SK-N-SH (cell line): ENCODE results near the gene TFAP2D. TPM values are rescaled to one million over a fixed set of nuclear protein-coding genes. Genes with fewer than 3 reads are reported as not detected.

Experiments
- CTCF ChIA-PET: fragments of 300-600, 350-600 bp; formaldehyde crosslinking; extraction: SDS; loops from one replicate; lab custom pipeline; 2021; lab: Yijun Ruan, JAX
- POLR2A ChIA-PET: fragments of 350-600 bp; sonication (Branson Sonifier 250); formaldehyde crosslinking; extraction: SDS; loops from one replicate; lab custom pipeline; 2020; ENCODE audit warnings: antibody characterized with exemption, inconsistent platforms; lab: Yijun Ruan, JAX
- DNase-seq: peaks from one replicate; pipeline ENCODE4 v3.0.0; 2012
- H2AFZ ChIP-seq: fragments of 200-600 bp; sonication (generic); 2 replicates; pipeline ENCODE4 v1.8.1; 2016; ENCODE audit warnings: antibody characterized with exemption, mild to moderate bottlenecking, low read depth
- H3F3A ChIP-seq: fragments of 200-600 bp; sonication (generic); replicated peaks from 2 replicates; pipeline ENCODE3; 2016; ENCODE audit warnings: antibody characterized with exemption, mild to moderate bottlenecking; ENCODE audit not compliant: insufficient read depth
- H3K27ac ChIP-seq, 2 experiments: fragments of 200-500 bp in 1 of 2; fragments of 200-600 bp in 1 of 2; sonication (Bioruptor generic) in 1 of 2; sonication (generic), shearing (Covaris generic) in 1 of 2; 2 replicates each; pipeline versions ENCODE4 v1.5.1 to v1.6.1; 2014 to 2016; ENCODE audit warnings: low read depth in 2 of 2, inconsistent platforms in 1 of 2, low read length in 1 of 2, mild to moderate bottlenecking in 1 of 2, mixed read lengths in 1 of 2
- H3K27me3 ChIP-seq: fragments of 200-600 bp; sonication (generic), shearing (Covaris generic); 2 replicates; pipeline ENCODE4 v1.6.1; 2016; ENCODE audit warnings: mixed run types; ENCODE audit not compliant: insufficient read depth
- H3K36me3 ChIP-seq, 2 experiments: fragments of 200-500 bp in 1 of 2; fragments of 200-600 bp in 1 of 2; sonication (Bioruptor generic) in 1 of 2; sonication (generic) in 1 of 2; replicated peaks in 1 of 2; 2 replicates each; pipeline versions ENCODE3 to v1.5.1; 2014 to 2016; ENCODE audit warnings: low read length in 1 of 2, mild to moderate bottlenecking in 1 of 2; ENCODE audit not compliant: insufficient read depth in 2 of 2, control insufficient read depth in 1 of 2
- H3K4me1 ChIP-seq, 2 experiments: fragments of 200-500 bp in 1 of 2; fragments of 200-600 bp in 1 of 2; sonication (Bioruptor generic) in 1 of 2; sonication (generic), shearing (Covaris generic) in 1 of 2; 2 replicates each; pipeline versions ENCODE4 v1.5.1 to v1.6.1; 2014 to 2016; ENCODE audit warnings: low read depth in 1 of 2, low read length in 1 of 2, mixed run types in 1 of 2; ENCODE audit not compliant: insufficient read depth in 2 of 2, control insufficient read depth in 1 of 2
- H3K4me2 ChIP-seq: fragments of 200-600 bp; sonication (generic), shearing (Covaris generic); 2 replicates; pipeline ENCODE4 v1.6.1; 2017; ENCODE audit warnings: mixed run types
- H3K4me3 ChIP-seq, 2 experiments: fragments of 200-500 bp in 1 of 2; fragments of 200-600 bp in 1 of 2; sonication (Bioruptor generic) in 1 of 2; sonication (generic), shearing (Covaris generic) in 1 of 2; 2 replicates each; pipeline versions ENCODE4 v1.5.1 to v1.8.1; 2014 to 2016; ENCODE audit warnings: low read depth in 2 of 2, inconsistent platforms in 1 of 2, low read length in 1 of 2, mild to moderate bottlenecking in 1 of 2, mixed read lengths in 1 of 2, moderate library complexity in 1 of 2
- H3K79me2 ChIP-seq: fragments of 200-600 bp; sonication (generic); 2 replicates; pipeline ENCODE4 v1.8.1; 2017; ENCODE audit warnings: mild to moderate bottlenecking; ENCODE audit not compliant: insufficient read depth
- H3K9ac ChIP-seq: fragments of 200-600 bp; sonication (generic); 2 replicates; pipeline ENCODE4 v1.6.1; 2017; ENCODE audit warnings: mixed run types
- H3K9me2 ChIP-seq: fragments of 200-600 bp; sonication (generic); 2 replicates; pipeline ENCODE4 v1.6.1; 2017; ENCODE audit warnings: mixed run types
- H3K9me3 ChIP-seq: fragments of 200-600 bp; sonication (generic); 2 replicates; pipeline ENCODE4 v1.6.1; 2017; ENCODE audit warnings: mixed run types, mild to moderate bottlenecking, moderate library complexity
- H4K20me1 ChIP-seq: fragments of 200-600 bp; sonication (generic); 2 replicates; pipeline ENCODE4 v1.6.1; 2017; ENCODE audit warnings: mild to moderate bottlenecking, mixed run types; ENCODE audit not compliant: insufficient read depth
- CTCF ChIP-seq: fragments of 200-600 bp; sonication (generic); IDR thresholded peaks from 2 replicates; pipeline ENCODE4 v1.6.1; 2017; ENCODE audit warnings: antibody characterized with exemption, mild to moderate bottlenecking, moderate library complexity
- ELF1 ChIP-seq: IDR thresholded peaks from 2 replicates; pipeline ENCODE4 v1.4.0; 2012
- EP300 ChIP-seq, 2 experiments: IDR thresholded peaks; 2 replicates each; pipeline versions ENCODE4 v1.4.0 to v1.6.1; 2012; ENCODE audit warnings: borderline replicate concordance in 1 of 2, low read depth in 1 of 2, low read length in 1 of 2
- FOSL2 ChIP-seq: IDR thresholded peaks from 2 replicates; pipeline ENCODE4 v1.4.0; 2012; ENCODE audit warnings: low read depth, mild to moderate bottlenecking, moderate library complexity, borderline replicate concordance
- FOXJ3 ChIP-seq: sonication (generic); formaldehyde crosslinking; IDR thresholded peaks from 2 replicates; pipeline ENCODE4 v1.5.1; 2020; ENCODE audit warnings: mild to moderate bottlenecking, missing genetic modification reagents
- MEF2A ChIP-seq: IDR thresholded peaks from 2 replicates; pipeline ENCODE4 v1.4.0; 2012; ENCODE audit warnings: low read depth, borderline replicate concordance
- MXI1 ChIP-seq: IDR thresholded peaks from 2 replicates; pipeline ENCODE4 v1.6.1; 2012; ENCODE audit warnings: mild to moderate bottlenecking, low read depth, low read length, improper control_type of control experiment
- NFIC ChIP-seq: IDR thresholded peaks from 2 replicates; pipeline ENCODE4 v1.4.0; 2012; ENCODE audit warnings: borderline replicate concordance
- NRF1 ChIP-seq: IDR thresholded peaks from 2 replicates; pipeline ENCODE4 v1.6.1; 2012; ENCODE audit warnings: low read depth, mild to moderate bottlenecking, low read length
- RAD21 ChIP-seq: IDR thresholded peaks from 2 replicates; pipeline ENCODE4 v1.6.1; 2012; ENCODE audit warnings: mild to moderate bottlenecking, low read length
- REST ChIP-seq: IDR thresholded peaks from 2 replicates; pipeline ENCODE4 v1.6.1; 2012; ENCODE audit warnings: mild to moderate bottlenecking, low read depth, low read length, moderate library complexity
- RFX5 ChIP-seq: IDR thresholded peaks from 2 replicates; pipeline ENCODE4 v1.6.1; 2012; ENCODE audit warnings: mild to moderate bottlenecking, improper control_type of control experiment, low read length
- RXRA ChIP-seq: IDR thresholded peaks from 2 replicates; pipeline ENCODE4 v1.4.0; 2012; ENCODE audit warnings: low read depth, mild to moderate bottlenecking, borderline replicate concordance
- SIN3A ChIP-seq: IDR thresholded peaks from 2 replicates; pipeline ENCODE4 v1.6.1; 2012; ENCODE audit warnings: low read depth, mild to moderate bottlenecking, low read length, moderate library complexity, borderline replicate concordance
- TAF1 ChIP-seq: IDR thresholded peaks from 2 replicates; pipeline ENCODE4 v1.6.1; 2012; ENCODE audit warnings: low read depth, mild to moderate bottlenecking, low read length, moderate library complexity, borderline replicate concordance
- TCF12 ChIP-seq: IDR thresholded peaks from 2 replicates; pipeline ENCODE4 v1.4.0; 2012
- USF2 ChIP-seq: fragments of 150-350 bp; IDR thresholded peaks from 2 replicates; pipeline ENCODE4 v1.6.1; 2017; ENCODE audit warnings: antibody characterized with exemption, low read length, low read depth, borderline replicate concordance
- WGBS: methylation state at CpG from one replicate; pipeline ENCODE4 v1.1.6; 2017; ENCODE audit warnings: low lambda C conversion rate; 5-methylcytosine and 5-hydroxymethylcytosine counted together
- polyA plus RNA-seq, 3 experiments: library from polyadenylated mRNA; depleted of rRNA; stranded (reverse); fragments of >200 nt; gene quantifications; 2 replicates each; pipeline ENCODE4 v1.2.3, GENCODE V29; 2012
- TF ChIP-seq, protein P1 (sequence below): IDR thresholded peaks from 2 replicates; pipeline ENCODE4 v1.4.0; 2012; ENCODE audit warnings: low read depth, borderline replicate concordance
- TF ChIP-seq, protein P2 (sequence below): IDR thresholded peaks from 2 replicates; pipeline ENCODE4 v1.4.0; 2012; ENCODE audit warnings: low read depth

The TFAP2D gene
- polyA plus RNA-seq, 1 of the 3 experiments (the other 2 are of a cell fraction) = not detected

- no peak overlapping the region for H3K4me2 ChIP-seq
- no peak overlapping the region for H3K4me3 ChIP-seq
- CTCF ChIA-PET = interaction anchor here (1.4 kb wide), 1 partner anchor 64 kb away, joined by 5 read pairs; no protein-coding TSS in a partner anchor
- no peak for TF ChIP-seq EP300 (IDR thresholded peaks at IDR 0.05; ENCODE audit: borderline replicate concordance in 1 of 2, low read depth in 1 of 2, low read length in 1 of 2)
- TF ChIP-seq ELF1 = no peak
- TF ChIP-seq RXRA = no peak
- TF ChIP-seq TCF12 = no peak
- no peak for TF ChIP-seq RAD21
- no peak for TF ChIP-seq FOXJ3 (CRISPR knock-in tag)
- no peak for TF ChIP-seq MXI1
- TF ChIP-seq CTCF = no peak
- TF ChIP-seq SIN3A = no peak
- TF ChIP-seq, protein P1, sequence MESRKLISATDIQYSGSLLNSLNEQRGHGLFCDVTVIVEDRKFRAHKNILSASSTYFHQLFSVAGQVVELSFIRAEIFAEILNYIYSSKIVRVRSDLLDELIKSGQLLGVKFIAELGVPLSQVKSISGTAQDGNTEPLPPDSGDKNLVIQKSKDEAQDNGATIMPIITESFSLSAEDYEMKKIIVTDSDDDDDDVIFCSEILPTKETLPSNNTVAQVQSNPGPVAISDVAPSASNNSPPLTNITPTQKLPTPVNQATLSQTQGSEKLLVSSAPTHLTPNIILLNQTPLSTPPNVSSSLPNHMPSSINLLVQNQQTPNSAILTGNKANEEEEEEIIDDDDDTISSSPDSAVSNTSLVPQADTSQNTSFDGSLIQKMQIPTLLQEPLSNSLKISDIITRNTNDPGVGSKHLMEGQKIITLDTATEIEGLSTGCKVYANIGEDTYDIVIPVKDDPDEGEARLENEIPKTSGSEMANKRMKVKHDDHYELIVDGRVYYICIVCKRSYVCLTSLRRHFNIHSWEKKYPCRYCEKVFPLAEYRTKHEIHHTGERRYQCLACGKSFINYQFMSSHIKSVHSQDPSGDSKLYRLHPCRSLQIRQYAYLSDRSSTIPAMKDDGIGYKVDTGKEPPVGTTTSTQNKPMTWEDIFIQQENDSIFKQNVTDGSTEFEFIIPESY = no peak
- TF ChIP-seq, protein P2, sequence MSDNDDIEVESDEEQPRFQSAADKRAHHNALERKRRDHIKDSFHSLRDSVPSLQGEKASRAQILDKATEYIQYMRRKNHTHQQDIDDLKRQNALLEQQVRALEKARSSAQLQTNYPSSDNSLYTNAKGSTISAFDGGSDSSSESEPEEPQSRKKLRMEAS = no peak
- no peak for TF ChIP-seq MEF2A
- no peak for TF ChIP-seq RFX5
- TF ChIP-seq TAF1 = no peak
- TF ChIP-seq REST = no peak
- TF ChIP-seq FOSL2 = no peak
- TF ChIP-seq USF2 = no peak
- no peak for TF ChIP-seq NRF1
- TF ChIP-seq NFIC = no peak
- no peaks in the 10 kb centered on the region for H3F3A ChIP-seq
- no peaks in the 10 kb centered on the region for H4K20me1 ChIP-seq
- WGBS = 18% methylated on average over 3 of the region's 3 CpGs
- no peaks in the 10 kb centered on the region for H3K36me3 ChIP-seq
- DNase-seq = no peak
- H2AFZ ChIP-seq = no peak overlapping the region
- POLR2A ChIA-PET = no interaction called here
- H3K79me2 ChIP-seq = no peaks in the 10 kb centered on the region
- no peaks in the 10 kb centered on the region for H3K9me2 ChIP-seq
- no peak overlapping the region for H3K9ac ChIP-seq
- no peaks in the 10 kb centered on the region for H3K9me3 ChIP-seq
- no peaks in the 10 kb centered on the region for H3K4me1 ChIP-seq
- H3K27me3 ChIP-seq = no peaks in the 10 kb centered on the region
- no peak overlapping the region for H3K27ac ChIP-seq
Observed at GRCh38 chr6:50762798-50763197, 49.5 kb downstream of the TFAP2D start.
